Endothelial cell of umbilical vein (primary cell): Measurements from ENCODE around the gene FGFR4. TPM values are rescaled to one million over a fixed set of nuclear protein-coding genes. Genes with fewer than 3 reads are reported as not detected.
A peak's percentile ranks its signal among the peaks of the same experiment; 100 is the strongest.

ENCODE experiments used
- BruUV-seq: library from RNA; stranded (reverse); fragments of 400-500 nt; replicated peaks from 2 replicates; lab custom pipeline; 2021; lab: Mats Ljungman, UMichigan
- CTCF ChIA-PET: fragments of 300-600, 350-600 bp; sonication (Branson Sonifier 250); formaldehyde crosslinking; loops from one replicate; lab custom pipeline; 2021; ENCODE audit warnings: antibody characterized with exemption, inconsistent platforms; lab: Charles Lee
- POLR2A ChIA-PET: fragments of 300-600, 350-600 bp; sonication (Branson Sonifier 250); formaldehyde crosslinking; loops from one replicate; lab custom pipeline; 2021; ENCODE audit warnings: antibody characterized with exemption, inconsistent platforms; lab: Charles Lee
- DNase-seq: peaks from one replicate; pipeline ENCODE4 v3.0.0-alpha.2; 2011; ENCODE audit warnings: low read depth, low spot score
- FAIRE-seq: peaks from 2 replicates; lab custom pipeline; 2011; peaks lifted over from hg19 to GRCh38; lab: Jason Lieb, UNC
- H2AFZ ChIP-seq: 2 replicates; pipeline ENCODE4 v1.6.0; 2012; ENCODE audit warnings: low read depth, low read length, control low read depth, inconsistent platforms
- H3K27ac ChIP-seq: 2 replicates; pipeline ENCODE4 v1.5.1; 2011; ENCODE audit warnings: low read depth, mild to moderate bottlenecking, control low read depth, low read length, moderate library complexity; ENCODE audit not compliant: insufficient read depth
- H3K27me3 ChIP-seq, 2 experiments: 2 replicates each; pipeline versions ENCODE4 v1.6.0 to v1.6.1; 2011; ENCODE audit warnings: low read length in 2 of 2, mixed read lengths in 1 of 2; ENCODE audit not compliant: control insufficient read depth in 2 of 2, insufficient read depth in 2 of 2
- H3K36me3 ChIP-seq, 2 experiments: 2 replicates in 1 of 2; 3 replicates in 1 of 2; pipeline ENCODE4 v1.5.1; 2011; ENCODE audit warnings: low read length in 2 of 2, mild to moderate bottlenecking in 1 of 2, moderate library complexity in 1 of 2; ENCODE audit not compliant: control insufficient read depth in 2 of 2, insufficient read depth in 2 of 2; ENCODE audit errors: extremely low read depth in 1 of 2
- H3K4me1 ChIP-seq: 3 replicates; pipeline ENCODE4 v1.5.1; 2011; ENCODE audit warnings: mild to moderate bottlenecking, low read length; ENCODE audit not compliant: control insufficient read depth, insufficient read depth; ENCODE audit errors: extremely low read depth
- H3K4me2 ChIP-seq: 2 replicates; pipeline ENCODE4 v1.6.1; 2011; ENCODE audit warnings: low read length, control low read depth, mixed read lengths; ENCODE audit not compliant: insufficient read depth
- H3K4me3 ChIP-seq, 3 experiments: fragments of 200-600 bp in 1 of 3; sonication (generic), shearing (Covaris generic) in 1 of 3; replicated peaks in 1 of 3; 2 replicates each; pipeline ENCODE4 v1.5.1; 2011 to 2016; ENCODE audit warnings: control low read depth in 3 of 3, low read length in 3 of 3, mild to moderate bottlenecking in 2 of 3, inconsistent platforms in 1 of 3, low read depth in 1 of 3, moderate library complexity in 1 of 3; ENCODE audit not compliant: insufficient read depth in 1 of 3
- H3K79me2 ChIP-seq: 2 replicates; pipeline ENCODE4 v1.6.0; 2012; ENCODE audit warnings: low read length, inconsistent platforms; ENCODE audit not compliant: control insufficient read depth, insufficient read depth
- H3K9ac ChIP-seq: replicated peaks from 2 replicates; pipeline ENCODE3; 2011; ENCODE audit warnings: low read length, control low read depth; ENCODE audit not compliant: insufficient read depth; ENCODE audit errors: extremely low read depth
- H3K9me1 ChIP-seq: replicated peaks from 3 replicates; pipeline ENCODE4 v1.6.0; 2011; ENCODE audit warnings: mild to moderate bottlenecking, low read length; ENCODE audit not compliant: control insufficient read depth, insufficient read depth; ENCODE audit errors: extremely low read depth
- H3K9me3 ChIP-seq: replicated peaks from 2 replicates; pipeline ENCODE4 v1.5.1; 2012; ENCODE audit warnings: low read length, inconsistent platforms; ENCODE audit not compliant: control insufficient read depth, insufficient read depth
- H4K20me1 ChIP-seq: replicated peaks from 2 replicates; pipeline ENCODE3; 2011; ENCODE audit warnings: mild to moderate bottlenecking, low read length; ENCODE audit not compliant: control insufficient read depth, insufficient read depth; ENCODE audit errors: extremely low read depth
- EZH2 ChIP-seq: IDR thresholded peaks from 2 replicates; pipeline ENCODE4 v1.6.1; 2012; ENCODE audit warnings: borderline replicate concordance, low read depth, mild to moderate bottlenecking, moderate library complexity, low read length, inconsistent platforms; ENCODE audit not compliant: severe bottlenecking
- FOS ChIP-seq: IDR thresholded peaks from 2 replicates; pipeline ENCODE4 v1.6.1; 2011; ENCODE audit warnings: mild to moderate bottlenecking, low read length, moderate library complexity, borderline replicate concordance; ENCODE audit not compliant: insufficient read depth
- GATA2 ChIP-seq: IDR thresholded peaks from 2 replicates; pipeline ENCODE4 v1.7.0; 2011; ENCODE audit warnings: low read depth, mild to moderate bottlenecking, moderate library complexity, mixed read lengths, low read length; ENCODE audit not compliant: insufficient read length, insufficient read depth
- JUN ChIP-seq: IDR thresholded peaks from 2 replicates; pipeline ENCODE4 v1.6.1; 2011; ENCODE audit warnings: borderline replicate concordance, low read depth; ENCODE audit not compliant: insufficient read length, insufficient read depth
- POLR2A ChIP-seq: IDR thresholded peaks from 2 replicates; pipeline ENCODE4 v1.6.1; 2012; ENCODE audit warnings: low read depth, mild to moderate bottlenecking, control low read depth, low read length
- dilution Hi-C: fragments of 300-500 bp; cut with MboI; formaldehyde crosslinking; loops from one replicate; pipeline ENCODE4 v1.15.0; 2019; ENCODE audit warnings: low sequenced_read_pairs; ENCODE audit not compliant: extremely low pct_ligation_motif_present
- intact Hi-C: fragments of 100-400 bp; cut with micrococcal nuclease; formaldehyde crosslinking; loops from one replicate; pipeline ENCODE4 v1.10.0; 2022
- polyA plus RNA-seq, 4 experiments: library from polyadenylated mRNA; depleted of rRNA in 3 of 4; stranded (reverse) in 3 of 4; unstranded in 1 of 4; fragments of >200 nt; gene quantifications; 2 replicates each; pipeline versions ENCODE4 v1.2.1 to v1.2.3, GENCODE V29; 2011 to 2012; ENCODE audit warnings: missing spikeins in 1 of 4
- total RNA-seq: library from RNA; stranded (reverse); gene quantifications from 2 replicates; pipeline ENCODE4 v1.2.3, GENCODE V29; 2021
- TF ChIP-seq, protein P1 (sequence below), 2 donors: IDR thresholded peaks; 1 replicate in 1 of 2; 2 replicates in 1 of 2; pipeline ENCODE4 v1.5.1; 2011; ENCODE audit warnings: low read length in 2 of 2, mild to moderate bottlenecking in 2 of 2, moderate library complexity in 2 of 2, control low read depth in 1 of 2, inconsistent platforms in 1 of 2, low read depth in 1 of 2; ENCODE audit not compliant: insufficient read depth in 1 of 2; ENCODE audit errors: extremely low read depth in 1 of 2

The FGFR4 gene
- total and polyA plus RNA-seq, 2 donors (not counting 3 experiments of a cell fraction or from before 2014, with no cell fraction given): 1.9 to 2.9 TPM

DNA sequence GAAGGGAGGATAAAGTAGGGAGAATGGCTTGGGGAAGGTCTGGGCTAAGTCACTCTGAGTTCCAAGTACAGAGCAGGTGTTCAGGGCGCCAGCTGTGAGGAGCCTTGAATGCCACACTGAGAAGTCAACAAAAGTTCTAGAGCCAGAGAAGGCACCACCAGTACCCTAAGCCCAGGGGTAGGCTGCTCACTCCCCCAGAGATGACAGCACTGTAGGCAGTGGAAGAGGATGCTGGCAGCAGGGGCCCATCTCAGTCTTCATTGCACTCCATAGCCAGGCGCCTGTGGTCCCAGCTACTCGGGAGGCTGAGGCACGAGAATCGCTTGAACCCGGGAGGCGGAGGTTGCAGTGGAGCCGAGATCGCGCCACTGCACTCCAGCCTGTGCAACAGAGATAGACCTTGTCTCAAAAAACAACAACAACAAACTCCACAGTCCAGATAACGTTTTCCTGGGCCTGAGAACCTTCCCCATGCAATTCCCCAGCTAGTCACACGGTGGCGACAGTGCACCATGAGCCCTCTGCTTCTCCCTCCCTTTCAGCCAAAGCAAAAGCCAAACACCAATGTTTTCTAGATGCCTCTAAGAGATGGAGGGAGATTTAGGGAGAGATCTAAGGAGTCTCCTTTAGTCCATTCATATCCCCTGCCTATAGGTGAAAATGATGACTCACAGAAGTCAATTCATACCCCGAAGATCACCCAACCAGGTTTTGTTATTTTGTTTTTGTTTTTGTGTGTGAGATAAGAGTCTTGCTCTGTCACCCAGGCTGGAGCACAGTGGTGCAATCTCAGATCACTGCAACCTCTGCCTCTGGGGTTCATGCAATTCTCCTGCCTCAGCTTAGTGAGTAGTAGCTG lies 27.1 kb downstream of the FGFR4 start:
- H3K9me3 ChIP-seq: no peaks in the 10 kb centered on the region
- no peak for TF ChIP-seq FOS
- TF ChIP-seq GATA2: peak; percentile 36
- TF ChIP-seq EZH2: no peak
- TF ChIP-seq POLR2A: no peak
- no peak for TF ChIP-seq JUN
- TF ChIP-seq, protein P1, sequence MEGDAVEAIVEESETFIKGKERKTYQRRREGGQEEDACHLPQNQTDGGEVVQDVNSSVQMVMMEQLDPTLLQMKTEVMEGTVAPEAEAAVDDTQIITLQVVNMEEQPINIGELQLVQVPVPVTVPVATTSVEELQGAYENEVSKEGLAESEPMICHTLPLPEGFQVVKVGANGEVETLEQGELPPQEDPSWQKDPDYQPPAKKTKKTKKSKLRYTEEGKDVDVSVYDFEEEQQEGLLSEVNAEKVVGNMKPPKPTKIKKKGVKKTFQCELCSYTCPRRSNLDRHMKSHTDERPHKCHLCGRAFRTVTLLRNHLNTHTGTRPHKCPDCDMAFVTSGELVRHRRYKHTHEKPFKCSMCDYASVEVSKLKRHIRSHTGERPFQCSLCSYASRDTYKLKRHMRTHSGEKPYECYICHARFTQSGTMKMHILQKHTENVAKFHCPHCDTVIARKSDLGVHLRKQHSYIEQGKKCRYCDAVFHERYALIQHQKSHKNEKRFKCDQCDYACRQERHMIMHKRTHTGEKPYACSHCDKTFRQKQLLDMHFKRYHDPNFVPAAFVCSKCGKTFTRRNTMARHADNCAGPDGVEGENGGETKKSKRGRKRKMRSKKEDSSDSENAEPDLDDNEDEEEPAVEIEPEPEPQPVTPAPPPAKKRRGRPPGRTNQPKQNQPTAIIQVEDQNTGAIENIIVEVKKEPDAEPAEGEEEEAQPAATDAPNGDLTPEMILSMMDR (IDR thresholded peaks at IDR 0.05; ENCODE audit: extremely low read depth in 1 of 2, insufficient read depth in 1 of 2, low read depth in 1 of 2, low read length in 2 of 2): peak; percentile 96 to 97
- H3K9ac ChIP-seq: no peak overlapping the region
- CTCF ChIA-PET: interaction anchor here (0.5 to 10.1 kb wide), 44 partner anchors 8 to 456 kb away, joined by 3 to 274 read pairs (median 4); partner anchors contain the start of genes FGFR4, PRELID1, RAB24 and SLC34A1
- FAIRE-seq (peak; percentile 92), DNase-seq (peak; percentile 78)
- POLR2A ChIA-PET: interaction anchor here (0.6 to 0.9 kb wide), 2 partner anchors 81 to 312 kb away, joined by 7 to 8 read pairs; partner anchors contain the start of gene GRK6
- intact Hi-C loops (loop anchor here (1.0 to 5.0 kb wide), 8 partner anchors 82 to 387 kb away; no protein-coding TSS in a partner anchor), dilution Hi-C loops (no loop called here)
- H3K79me2 ChIP-seq: no peaks in the 10 kb centered on the region
- no peaks in the 10 kb centered on the region for H3K4me1 ChIP-seq
- H3K27me3 ChIP-seq: no peaks in the 10 kb centered on the region
- no peaks in the 10 kb centered on the region for H3K9me1 ChIP-seq
- no peak overlapping the region for H3K4me2 ChIP-seq
- H3K4me3 ChIP-seq: no peak overlapping the region
- no peak overlapping the region for H2AFZ ChIP-seq
- no peaks in the 10 kb centered on the region for H3K36me3 ChIP-seq
- no peaks in the 10 kb centered on the region for H4K20me1 ChIP-seq
- no peak overlapping the region for H3K27ac ChIP-seq
- BruUV-seq: no TSS peak
